IMR-90 (cell line): ENCODE measurements around the gene ZNF618. TPM values are rescaled to one million over a fixed set of nuclear protein-coding genes. Genes with fewer than 3 reads are reported as not detected.

ENCODE experiments used
- ATAC-seq: fragments of 200-7000 bp; cut with Tn5 transposase; 2 replicates; pipeline ENCODE4 v1.9.1; 2020; ENCODE audit warnings: low read depth, mild to moderate bottlenecking, moderate library complexity
- BruUV-seq: library from RNA; stranded (reverse); fragments of 400-500 nt; replicated peaks from 2 replicates; lab custom pipeline; 2021; lab: Mats Ljungman, UMichigan
- CTCF ChIA-PET: fragments of 300-600 bp; formaldehyde crosslinking; extraction: SDS; loops from one replicate; lab custom pipeline; 2021; ENCODE audit warnings: antibody characterized with exemption; lab: Yijun Ruan, JAX
- POLR2A ChIA-PET: fragments of 300-600 bp; sonication (Branson Sonifier 250); formaldehyde crosslinking; loops from one replicate; lab custom pipeline; 2022; ENCODE audit warnings: antibody characterized with exemption; ENCODE audit not compliant: unreplicated experiment; lab: Charles Lee
- DNase-seq: peaks from one replicate; pipeline ENCODE4 v3.0.0; 2013
- H2AFZ ChIP-seq: replicated peaks from 2 replicates; pipeline ENCODE3; 2013; ENCODE audit warnings: low read length, mild to moderate bottlenecking; ENCODE audit not compliant: poor library complexity
- H2AK5ac ChIP-seq: 2 replicates; pipeline ENCODE4 v1.6.1; 2013; ENCODE audit warnings: low read depth, low read length, inconsistent platforms
- H2AK9ac ChIP-seq: replicated peaks from 2 replicates; pipeline ENCODE3; 2013; ENCODE audit warnings: mild to moderate bottlenecking, low read depth, low read length, moderate library complexity; ENCODE audit not compliant: poor library complexity
- H2BK120ac ChIP-seq: 2 replicates; pipeline ENCODE4 v1.6.1; 2013; ENCODE audit warnings: low read depth, low read length, inconsistent platforms
- H2BK15ac ChIP-seq: 3 replicates; pipeline ENCODE4 v1.6.1; 2013; ENCODE audit warnings: low read depth, low read length, inconsistent platforms
- H2BK20ac ChIP-seq: 2 replicates; pipeline ENCODE4 v1.6.1; 2013; ENCODE audit warnings: low read depth, mild to moderate bottlenecking, inconsistent platforms, low read length, moderate library complexity
- H2BK5ac ChIP-seq: 2 replicates; pipeline ENCODE4 v1.6.1; 2013; ENCODE audit warnings: mild to moderate bottlenecking, low read depth, low read length, inconsistent platforms; ENCODE audit not compliant: poor library complexity, severe bottlenecking
- H3K14ac ChIP-seq: replicated peaks from 2 replicates; pipeline ENCODE4 v1.6.1; 2013; ENCODE audit warnings: low read depth, low read length, inconsistent platforms
- H3K18ac ChIP-seq: 2 replicates; pipeline ENCODE4 v1.6.1; 2013; ENCODE audit warnings: low read depth, low read length, control low read depth
- H3K23ac ChIP-seq: 2 replicates; pipeline ENCODE4 v1.6.1; 2013; ENCODE audit warnings: low read depth, low read length, inconsistent platforms
- H3K27ac ChIP-seq: 2 replicates; pipeline ENCODE4 v1.5.1; 2013; ENCODE audit warnings: mild to moderate bottlenecking, control low read depth, low read length; ENCODE audit not compliant: insufficient read depth
- H3K27me3 ChIP-seq: 2 replicates; pipeline ENCODE4 v1.6.1; 2013; ENCODE audit warnings: low read length; ENCODE audit not compliant: control insufficient read depth, insufficient read depth
- H3K36me3 ChIP-seq: 2 replicates; pipeline ENCODE4 v1.6.1; 2013; ENCODE audit warnings: low read length, mixed read lengths; ENCODE audit not compliant: control insufficient read depth, insufficient read depth
- H3K4ac ChIP-seq: 2 replicates; pipeline ENCODE4 v1.6.1; 2013; ENCODE audit warnings: low read depth, low read length, inconsistent platforms
- H3K4me1 ChIP-seq: 2 replicates; pipeline ENCODE4 v1.6.1; 2013; ENCODE audit warnings: low read length, mixed read lengths; ENCODE audit not compliant: control insufficient read depth, insufficient read depth
- H3K4me2 ChIP-seq: 2 replicates; pipeline ENCODE4 v1.6.1; 2013; ENCODE audit warnings: low read depth, mild to moderate bottlenecking, control low read depth, low read length, moderate library complexity
- H3K4me3 ChIP-seq: 2 replicates; pipeline ENCODE4 v1.5.1; 2013; ENCODE audit warnings: low read depth, mild to moderate bottlenecking, control low read depth, low read length, moderate library complexity; ENCODE audit not compliant: insufficient read depth
- H3K56ac ChIP-seq: 2 replicates; pipeline ENCODE4 v1.6.1; 2013; ENCODE audit warnings: low read length, inconsistent platforms; ENCODE audit not compliant: insufficient read depth; ENCODE audit errors: extremely low read depth
- H3K79me1 ChIP-seq, 2 experiments: 2 replicates each; pipeline ENCODE4 v1.6.1; 2013; ENCODE audit warnings: low read length in 2 of 2, inconsistent platforms in 1 of 2, low read depth in 1 of 2
- H3K9ac ChIP-seq: 2 replicates; pipeline ENCODE4 v1.6.1; 2013; ENCODE audit warnings: low read depth, low read length, control low read depth
- H3K9me1 ChIP-seq: 2 replicates; pipeline ENCODE4 v1.6.1; 2013; ENCODE audit warnings: low read length, inconsistent platforms; ENCODE audit not compliant: insufficient read depth
- H3K9me3 ChIP-seq: 2 replicates; pipeline ENCODE4 v1.6.1; 2013; ENCODE audit warnings: low read length; ENCODE audit not compliant: control insufficient read depth, insufficient read depth
- H4K20me1 ChIP-seq: 2 replicates; pipeline ENCODE4 v1.6.1; 2013; ENCODE audit warnings: low read length, inconsistent platforms; ENCODE audit not compliant: insufficient read depth
- H4K5ac ChIP-seq: 2 replicates; pipeline ENCODE4 v1.6.1; 2013; ENCODE audit warnings: mild to moderate bottlenecking, low read depth, low read length, control low read depth
- H4K8ac ChIP-seq, 2 experiments: 2 replicates each; pipeline ENCODE4 v1.6.1; 2013; ENCODE audit warnings: low read depth in 2 of 2, low read length in 2 of 2, control low read depth in 1 of 2, inconsistent platforms in 1 of 2
- H4K91ac ChIP-seq: 2 replicates; pipeline ENCODE4 v1.6.1; 2013; ENCODE audit warnings: low read depth, low read length, inconsistent platforms; ENCODE audit not compliant: insufficient read depth
- CEBPB ChIP-seq: IDR thresholded peaks from 2 replicates; pipeline ENCODE4 v1.6.1; 2012; ENCODE audit warnings: low read depth, low read length, improper control_type of control experiment
- MAFK ChIP-seq: IDR thresholded peaks from 2 replicates; pipeline ENCODE4 v1.6.1; 2012; ENCODE audit warnings: low read depth, low read length, improper control_type of control experiment
- RAD21 ChIP-seq: IDR thresholded peaks from 2 replicates; pipeline ENCODE4 v1.6.1; 2012; ENCODE audit warnings: low read length, improper control_type of control experiment
- RFX5 ChIP-seq: IDR thresholded peaks from 2 replicates; pipeline ENCODE4 v1.8.0; 2012; ENCODE audit warnings: low read depth, mild to moderate bottlenecking, low read length, moderate library complexity
- WGBS, 2 experiments: methylation state at CpG; one replicate each; pipeline versions ENCODE4 v1.1.5 to v1.1.7; 2013; ENCODE audit warnings: missing lambda C conversion rate in 2 of 2; ENCODE audit not compliant: insufficient read length in 1 of 2; ENCODE audit errors: extremely low coverage in 2 of 2; 5-methylcytosine and 5-hydroxymethylcytosine counted together
- dilution Hi-C: fragments of 300-500 bp; cut with HindIII; formaldehyde crosslinking; loops from one replicate; pipeline ENCODE4 v1.14.3; 2018; ENCODE audit warnings: low sequenced_read_pairs; ENCODE audit not compliant: unreplicated experiment
- in situ Hi-C: fragments of 300-500 bp; cut with MboI; formaldehyde crosslinking; loops from 3 replicates; pipeline ENCODE4 v1.14.3; 2019; ENCODE audit warnings: low sequenced_read_pairs, inconsistent platforms, mixed read lengths
- intact Hi-C: fragments of 100-400 bp; cut with micrococcal nuclease; formaldehyde crosslinking; loops from 2 replicates; pipeline ENCODE4 v1.10.0; 2022
- polyA plus RNA-seq, 3 experiments: library from polyadenylated mRNA; depleted of rRNA; stranded (reverse); fragments of >200 nt; gene quantifications; 2 replicates each; pipeline ENCODE4 v1.2.3, GENCODE V29; 2012; ENCODE audit warnings: low replicate concordance in 1 of 3
- total RNA-seq: library from RNA; depleted of rRNA; stranded (reverse); fragments of >200 nt; gene quantifications from 2 replicates; pipeline ENCODE4 v1.2.3, GENCODE V29; 2012
- TF ChIP-seq, protein P1 (sequence below): fragments of 150-350 bp; IDR thresholded peaks from 2 replicates; pipeline ENCODE4 v1.6.1; 2016; ENCODE audit warnings: low read depth, mild to moderate bottlenecking, low read length, moderate library complexity, borderline replicate concordance

The ZNF618 gene
- total and polyA plus RNA-seq, 2 of the 4 experiments (the other 2 are of a cell fraction): 8.2 to 9.4 TPM

DNA sequence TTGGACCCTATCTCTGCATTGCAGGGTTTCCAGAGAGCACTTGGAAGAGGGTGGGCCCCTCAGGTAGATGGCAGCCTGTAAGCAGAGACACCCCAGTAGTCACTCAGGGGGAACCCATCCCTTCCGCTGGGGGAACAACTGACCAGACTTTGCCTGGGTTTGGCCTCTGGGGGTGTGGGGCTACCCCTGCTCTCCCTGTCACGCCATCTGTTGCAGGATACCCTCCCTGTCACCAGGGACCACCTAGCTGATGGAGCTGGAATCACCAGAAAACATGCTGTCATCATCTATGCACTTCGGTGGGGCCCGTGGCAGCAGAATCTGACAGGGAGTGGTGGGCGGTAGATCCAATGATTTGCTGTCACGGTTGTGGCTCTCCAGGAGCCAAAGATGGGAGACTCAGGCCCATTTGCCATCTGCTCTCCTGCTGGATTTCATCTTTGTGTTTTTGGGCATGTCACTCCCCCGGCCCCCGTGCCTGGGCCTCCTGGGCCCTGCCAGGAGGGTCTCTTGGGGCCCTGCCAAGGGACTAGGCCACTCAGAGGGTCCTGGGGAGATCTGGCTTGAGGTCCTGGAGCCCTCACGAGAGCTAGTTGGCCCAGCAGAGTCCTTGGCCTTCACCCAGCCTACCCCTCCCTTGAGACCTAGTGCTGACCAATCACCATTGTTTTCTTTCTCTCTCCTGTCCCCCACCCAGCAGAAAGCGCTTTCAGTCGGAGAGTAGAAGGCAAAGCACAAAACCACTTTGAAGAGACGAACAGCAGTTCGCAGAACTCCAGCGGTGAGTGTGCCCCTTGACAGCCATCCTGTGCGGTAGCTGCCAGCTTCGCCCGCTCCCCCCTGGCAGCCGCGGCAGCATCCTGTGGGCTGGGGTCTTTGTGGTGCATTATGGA is 156.1 kb downstream of the ZNF618 start:
- DNase-seq (no peak), ATAC-seq (no peak)
- intact Hi-C loops (loop anchor here (2.0 to 5.0 kb wide), 2 partner anchors 295 to 350 kb away; no protein-coding TSS in a partner anchor), dilution Hi-C loops (no loop called here), in situ Hi-C loops (no loop called here)
- no TSS peak for BruUV-seq
- H3K9me1 ChIP-seq: 0 out of 2 replicates have a peak, but pooled peaks cover 2% of the 10 kb centered on the region
- no peak overlapping the region for H4K91ac ChIP-seq
- TF ChIP-seq RAD21 (no peak), MAFK (no peak), CEBPB (no peak), RFX5 (no peak)
- TF ChIP-seq, protein P1, sequence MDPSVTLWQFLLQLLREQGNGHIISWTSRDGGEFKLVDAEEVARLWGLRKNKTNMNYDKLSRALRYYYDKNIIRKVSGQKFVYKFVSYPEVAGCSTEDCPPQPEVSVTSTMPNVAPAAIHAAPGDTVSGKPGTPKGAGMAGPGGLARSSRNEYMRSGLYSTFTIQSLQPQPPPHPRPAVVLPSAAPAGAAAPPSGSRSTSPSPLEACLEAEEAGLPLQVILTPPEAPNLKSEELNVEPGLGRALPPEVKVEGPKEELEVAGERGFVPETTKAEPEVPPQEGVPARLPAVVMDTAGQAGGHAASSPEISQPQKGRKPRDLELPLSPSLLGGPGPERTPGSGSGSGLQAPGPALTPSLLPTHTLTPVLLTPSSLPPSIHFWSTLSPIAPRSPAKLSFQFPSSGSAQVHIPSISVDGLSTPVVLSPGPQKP: no peak
- no peak overlapping the region for H2BK15ac ChIP-seq
- H2AK9ac ChIP-seq: no peak overlapping the region
- no peak overlapping the region for H3K23ac ChIP-seq
- H3K27ac ChIP-seq: no peak overlapping the region
- H2AFZ ChIP-seq: no peak overlapping the region
- no peaks in the 10 kb centered on the region; the same call in 1 of the 2 replicates for H4K20me1 ChIP-seq
- H3K56ac ChIP-seq: no peak overlapping the region
- no peak overlapping the region for H3K9ac ChIP-seq
- WGBS, 2 experiments: 65% methylated on average over 7 of the region's 19 CpGs; no CpG with 5 or more reads in 1 of the 2 experiments
- no peak overlapping the region for H2BK20ac ChIP-seq
- POLR2A ChIA-PET: no interaction called here
- peaks cover 60% of the 10 kb centered on the region for H3K36me3 ChIP-seq
- H4K8ac ChIP-seq: no peak overlapping the region
- no peaks in the 10 kb centered on the region for H3K27me3 ChIP-seq
- H2AK5ac ChIP-seq: no peak overlapping the region
- H4K5ac ChIP-seq: no peak overlapping the region
- no peak overlapping the region for H3K18ac ChIP-seq
- H3K4ac ChIP-seq: no peak overlapping the region; the same call in 1 of the 2 replicates
- H3K4me1 ChIP-seq: no peaks in the 10 kb centered on the region
- no peak overlapping the region for H3K4me3 ChIP-seq
- no peaks in the 10 kb centered on the region; a peak in 1 of 4 replicates for H3K79me1 ChIP-seq
- CTCF ChIA-PET: no interaction called here
- no peak overlapping the region for H3K14ac ChIP-seq
- H2BK120ac ChIP-seq: no peak overlapping the region
- no peak overlapping the region for H3K4me2 ChIP-seq
- no peak overlapping the region for H2BK5ac ChIP-seq
- no peaks in the 10 kb centered on the region for H3K9me3 ChIP-seq
